ENCODE data around the gene MPL. TPM values are rescaled to one million over a fixed set of nuclear protein-coding genes. Genes with fewer than 3 reads are reported as not detected.

The MPL gene
- total RNA-seq, 1 donor from 2014 or later: not detected

- DNase-seq: no peak
Measured at GRCh38 chr1:43325381-43325780, 12.2 kb upstream of the MPL start.

- DNase-seq: no peak
Measured at GRCh38 chr1:43327549-43328292, 9.9 kb upstream of the MPL start.

GRCh38 chr1:43329995-43330751 is 7.4 kb upstream of the MPL start:
- DNase-seq: no peak

GRCh38 chr1:43331688-43332087 is 5.9 kb upstream of the MPL start:
- no peak for DNase-seq

GRCh38 chr1:43334453-43335205 is 3.0 kb upstream of the MPL start:
- DNase-seq: no peak

- DNase-seq: no peak
Measured at GRCh38 chr1:43338001-43338400, 383 bp downstream of the MPL start.

GRCh38 chr1:43339584-43340232 is 2.1 kb downstream of the MPL start:
- no peak for DNase-seq

GRCh38 chr1:43340559-43340958 is 2.9 kb downstream of the MPL start:
- no peak for DNase-seq

- DNase-seq: no peak
Measured at GRCh38 chr1:43344267-43344850, 6.7 kb downstream of the MPL start.

- no peak for DNase-seq
Measured at GRCh38 chr1:43345120-43345519, 7.5 kb downstream of the MPL start.

- no peak for DNase-seq
Measured at GRCh38 chr1:43346636-43347035, 9.0 kb downstream of the MPL start.

- DNase-seq: no peak
Measured at GRCh38 chr1:43348343-43348808, 10.8 kb downstream of the MPL start.

- peak; percentile 54 for DNase-seq
Measured at GRCh38 chr1:43348809-43349593, 11.4 kb downstream of the MPL start.

GRCh38 chr1:43349594-43350306 is 12.1 kb downstream of the MPL start:
- no peak for DNase-seq

- no peak for DNase-seq
Measured at GRCh38 chr1:43350976-43351375, 13.4 kb downstream of the MPL start.

- no peak for DNase-seq
Measured at GRCh38 chr1:43351421-43352350, 14.1 kb downstream of the MPL start.

- DNase-seq: no peak
Measured at GRCh38 chr1:43352351-43352705, 14.7 kb downstream of the MPL start.

GRCh38 chr1:43352881-43353280 is 15.3 kb downstream of the MPL start:
- DNase-seq: no peak

- no peak for DNase-seq
Measured at GRCh38 chr1:43354471-43354870, 16.9 kb downstream of the MPL start.

- no peak for DNase-seq
Measured at GRCh38 chr1:43354936-43355335, 17.3 kb downstream of the MPL start.
